Measurements from ENCODE around the gene SUV39H2. TPM values are rescaled to one million over a fixed set of nuclear protein-coding genes. Genes with fewer than 3 reads are reported as not detected.
A peak's percentile ranks its signal among the peaks of the same experiment; 100 is the strongest.

Gene SUV39H2
- total RNA-seq, 1 experiment from 2014 or later, result 21.9 TPM

DNA sequence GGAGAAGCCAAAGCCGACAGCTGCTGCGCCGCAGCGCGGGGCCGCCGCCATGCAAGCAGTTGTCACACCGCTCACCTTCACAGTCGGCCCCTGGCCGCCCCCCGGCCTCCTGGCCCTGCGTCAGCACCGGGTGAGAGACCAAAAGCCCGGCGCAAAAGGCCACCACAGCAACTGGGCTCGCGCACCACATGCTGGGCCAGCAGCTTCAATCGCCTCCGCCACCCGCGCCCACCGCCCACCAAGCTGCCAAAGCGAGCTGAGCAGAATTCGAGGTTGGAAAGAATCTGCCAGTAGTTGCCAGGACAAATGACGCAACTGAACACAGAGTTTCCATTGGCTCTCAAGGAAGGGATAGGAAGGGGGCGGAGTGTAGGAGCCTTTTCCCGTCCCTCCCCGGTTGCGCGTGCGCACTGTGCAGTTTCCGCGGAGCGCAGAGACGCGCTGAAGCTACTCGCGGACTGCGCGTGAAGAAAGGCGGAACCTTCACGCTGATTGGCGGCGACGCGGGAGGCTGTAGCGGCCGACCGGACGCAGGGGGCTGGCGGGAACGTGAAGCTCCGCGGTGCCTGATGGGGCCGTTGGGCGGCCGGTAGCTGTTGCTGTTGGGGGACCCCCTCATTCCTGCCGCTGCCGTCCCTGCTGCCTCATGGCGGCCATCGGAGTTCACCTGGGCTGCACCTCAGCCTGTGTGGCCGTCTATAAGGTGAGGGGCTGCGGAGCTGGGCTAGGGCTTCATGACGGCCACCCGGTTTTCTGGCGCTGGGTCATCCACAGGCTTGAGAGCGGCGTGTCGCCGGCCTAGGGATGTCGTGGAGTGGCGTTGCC lies 40.7 kb upstream of the SUV39H2 start, which contains the start of the genes CDNF, HSPA14 and MSANTD7:
Gene CDNF, minus strand, starts transcription at position 281 of the 825 bp plus-strand sequence. Its CDS starts 91 bp downstream, at position 190.
Gene HSPA14, plus strand, starts transcription at position 550 of the 825 bp plus-strand sequence. Its CDS starts 97 bp downstream, at position 647.
Gene MSANTD7, plus strand, starts transcription at position 550 of the 825 bp plus-strand sequence. CDS start 3,979 bp downstream, outside the sequence.
- intact Hi-C loops (cut with micrococcal nuclease; ENCODE audit: unreplicated experiment) (no loop called here), in situ Hi-C loops (cut with HindIII; ENCODE audit: low pct_unique_long_range_greater_than_20kb, low sequenced_read_pairs) (no loop called here)
- Histone ChIP-seq H3K27ac (ENCODE audit: low read length) (peak within 1 kb of the TSS; percentile 86), H3K27me3 (ENCODE audit: control insufficient read depth, insufficient read depth, low read length) (no peaks in the 10 kb centered on the region), H3K36me3 (ENCODE audit: control insufficient read depth, insufficient read depth, low read length) (peaks cover 24% of the 10 kb centered on the region), H3K4me1 (ENCODE audit: control insufficient read depth, insufficient read depth, low read length) (no peaks in the 10 kb centered on the region; the same call in 1 of the 2 replicates), H3K9me3 (ENCODE audit: control insufficient read depth, insufficient read depth, low read depth, low read length) (no peaks in the 10 kb centered on the region), H3K4me3 (ENCODE audit: low read depth in 2 of 2, low read length in 2 of 2) (peak within 1 kb of the TSS; percentile 79 to 94)
- ChIA-PET POLR2A (interaction anchor here (0.5 to 0.6 kb wide), 3 partner anchors 46 to 492 kb away, joined by 5 to 12 read pairs (median 5); no protein-coding TSS in a partner anchor), CTCF (interaction anchor here (0.5 kb wide), 1 partner anchor 1061 kb away, joined by 7 read pairs; no protein-coding TSS in a partner anchor)
- peak; percentile 95 for DNase-seq (ENCODE audit: low read depth, low spot score)
- TF ChIP-seq, protein P1, sequence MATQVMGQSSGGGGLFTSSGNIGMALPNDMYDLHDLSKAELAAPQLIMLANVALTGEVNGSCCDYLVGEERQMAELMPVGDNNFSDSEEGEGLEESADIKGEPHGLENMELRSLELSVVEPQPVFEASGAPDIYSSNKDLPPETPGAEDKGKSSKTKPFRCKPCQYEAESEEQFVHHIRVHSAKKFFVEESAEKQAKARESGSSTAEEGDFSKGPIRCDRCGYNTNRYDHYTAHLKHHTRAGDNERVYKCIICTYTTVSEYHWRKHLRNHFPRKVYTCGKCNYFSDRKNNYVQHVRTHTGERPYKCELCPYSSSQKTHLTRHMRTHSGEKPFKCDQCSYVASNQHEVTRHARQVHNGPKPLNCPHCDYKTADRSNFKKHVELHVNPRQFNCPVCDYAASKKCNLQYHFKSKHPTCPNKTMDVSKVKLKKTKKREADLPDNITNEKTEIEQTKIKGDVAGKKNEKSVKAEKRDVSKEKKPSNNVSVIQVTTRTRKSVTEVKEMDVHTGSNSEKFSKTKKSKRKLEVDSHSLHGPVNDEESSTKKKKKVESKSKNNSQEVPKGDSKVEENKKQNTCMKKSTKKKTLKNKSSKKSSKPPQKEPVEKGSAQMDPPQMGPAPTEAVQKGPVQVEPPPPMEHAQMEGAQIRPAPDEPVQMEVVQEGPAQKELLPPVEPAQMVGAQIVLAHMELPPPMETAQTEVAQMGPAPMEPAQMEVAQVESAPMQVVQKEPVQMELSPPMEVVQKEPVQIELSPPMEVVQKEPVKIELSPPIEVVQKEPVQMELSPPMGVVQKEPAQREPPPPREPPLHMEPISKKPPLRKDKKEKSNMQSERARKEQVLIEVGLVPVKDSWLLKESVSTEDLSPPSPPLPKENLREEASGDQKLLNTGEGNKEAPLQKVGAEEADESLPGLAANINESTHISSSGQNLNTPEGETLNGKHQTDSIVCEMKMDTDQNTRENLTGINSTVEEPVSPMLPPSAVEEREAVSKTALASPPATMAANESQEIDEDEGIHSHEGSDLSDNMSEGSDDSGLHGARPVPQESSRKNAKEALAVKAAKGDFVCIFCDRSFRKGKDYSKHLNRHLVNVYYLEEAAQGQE (IDR thresholded peaks at IDR 0.05; ENCODE audit: insufficient read depth in 1 of 2, low read depth in 2 of 2, low read length in 1 of 2), result 0 out of 4 replicates have a peak, but pooled peaks of 1 of the 2 experiments have one; percentile 34
- TF ChIP-seq SIN3A (IDR thresholded peaks at IDR 0.05; ENCODE audit: borderline replicate concordance, insufficient read depth, low read depth, low read length) (peak; percentile 47; the same call in 1 of the 2 replicates), POLR2AphosphoS5 (IDR thresholded peaks at IDR 0.05; ENCODE audit: low read depth, low read length) (peak; percentile 67), TCF7L2 (IDR thresholded peaks at IDR 0.05; ENCODE audit: low read depth, low read length) (no peak)
- TF ChIP-seq, protein P2, sequence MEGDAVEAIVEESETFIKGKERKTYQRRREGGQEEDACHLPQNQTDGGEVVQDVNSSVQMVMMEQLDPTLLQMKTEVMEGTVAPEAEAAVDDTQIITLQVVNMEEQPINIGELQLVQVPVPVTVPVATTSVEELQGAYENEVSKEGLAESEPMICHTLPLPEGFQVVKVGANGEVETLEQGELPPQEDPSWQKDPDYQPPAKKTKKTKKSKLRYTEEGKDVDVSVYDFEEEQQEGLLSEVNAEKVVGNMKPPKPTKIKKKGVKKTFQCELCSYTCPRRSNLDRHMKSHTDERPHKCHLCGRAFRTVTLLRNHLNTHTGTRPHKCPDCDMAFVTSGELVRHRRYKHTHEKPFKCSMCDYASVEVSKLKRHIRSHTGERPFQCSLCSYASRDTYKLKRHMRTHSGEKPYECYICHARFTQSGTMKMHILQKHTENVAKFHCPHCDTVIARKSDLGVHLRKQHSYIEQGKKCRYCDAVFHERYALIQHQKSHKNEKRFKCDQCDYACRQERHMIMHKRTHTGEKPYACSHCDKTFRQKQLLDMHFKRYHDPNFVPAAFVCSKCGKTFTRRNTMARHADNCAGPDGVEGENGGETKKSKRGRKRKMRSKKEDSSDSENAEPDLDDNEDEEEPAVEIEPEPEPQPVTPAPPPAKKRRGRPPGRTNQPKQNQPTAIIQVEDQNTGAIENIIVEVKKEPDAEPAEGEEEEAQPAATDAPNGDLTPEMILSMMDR (IDR thresholded peaks at IDR 0.05), result no peak
- peak; percentile 99 for ATAC-seq
- BruUV-seq (replicated peaks), result no TSS peak

DNA sequence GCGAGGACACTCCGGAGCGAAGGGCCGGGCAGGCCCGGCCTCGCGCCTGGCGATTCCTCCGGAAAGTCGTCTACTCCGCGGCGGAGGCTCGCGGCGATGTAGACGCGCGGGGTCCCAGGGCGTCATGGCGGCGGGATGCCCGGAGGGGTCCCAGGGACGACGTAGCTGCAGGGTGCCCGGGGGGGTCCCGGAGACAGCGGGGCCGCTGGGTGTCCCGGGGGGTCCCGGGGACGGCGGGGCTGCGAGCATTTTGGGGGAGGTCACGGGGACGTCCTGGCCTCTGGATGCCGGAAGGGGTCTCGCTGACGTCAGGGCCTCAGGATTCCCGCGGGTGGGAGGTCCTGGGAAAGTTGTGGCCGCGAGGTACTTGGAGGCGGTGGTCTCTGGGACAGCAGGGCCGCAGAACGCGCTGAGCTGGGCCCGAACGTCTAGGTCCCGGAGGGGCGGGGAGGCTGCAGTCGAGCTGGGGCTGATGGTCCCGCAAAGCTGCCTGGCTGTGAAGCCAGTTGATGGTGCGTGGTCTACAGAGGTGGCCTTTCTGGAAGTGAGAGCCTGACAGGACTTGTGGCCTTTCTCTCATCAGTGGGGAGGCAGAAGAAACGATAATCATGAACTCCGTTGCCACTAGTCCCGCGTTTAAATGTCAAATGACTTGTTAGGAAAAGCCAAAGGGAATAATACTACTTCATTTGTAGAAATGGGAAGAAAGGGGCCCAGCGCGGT lies 39.9 kb upstream of the SUV39H2 start:
- Histone ChIP-seq H3K9me3 (ENCODE audit: control insufficient read depth, insufficient read depth, low read depth, low read length) (no peaks in the 10 kb centered on the region), H3K27ac (ENCODE audit: low read length) (peak overlapping the region; percentile 86), H3K4me3 (ENCODE audit: low read depth in 2 of 2, low read length in 2 of 2) (peak overlapping the region; percentile 79 to 94), H3K4me1 (ENCODE audit: control insufficient read depth, insufficient read depth, low read length) (no peaks in the 10 kb centered on the region; the same call in 1 of the 2 replicates), H3K36me3 (ENCODE audit: control insufficient read depth, insufficient read depth, low read length) (peaks cover 27% of the 10 kb centered on the region), H3K27me3 (ENCODE audit: control insufficient read depth, insufficient read depth, low read length) (no peaks in the 10 kb centered on the region)
- DNase-seq (ENCODE audit: low read depth, low spot score), result no peak
- in situ Hi-C loops (cut with HindIII; ENCODE audit: low pct_unique_long_range_greater_than_20kb, low sequenced_read_pairs) (no loop called here), intact Hi-C loops (cut with micrococcal nuclease; ENCODE audit: unreplicated experiment) (no loop called here)
- CTCF ChIA-PET, result no interaction called here
- TF ChIP-seq, protein P2 (IDR thresholded peaks at IDR 0.05), result no peak
- TF ChIP-seq, protein P1 (IDR thresholded peaks at IDR 0.05; ENCODE audit: insufficient read depth in 1 of 2, low read depth in 2 of 2, low read length in 1 of 2), result no peak
- no peak for TF ChIP-seq TCF7L2 (IDR thresholded peaks at IDR 0.05; ENCODE audit: low read depth, low read length)
- TF ChIP-seq SIN3A (IDR thresholded peaks at IDR 0.05; ENCODE audit: borderline replicate concordance, insufficient read depth, low read depth, low read length), result no peak; the same call in 1 of the 2 replicates
- no peak for TF ChIP-seq POLR2AphosphoS5 (IDR thresholded peaks at IDR 0.05; ENCODE audit: low read depth, low read length)
- ATAC-seq, result peak; percentile 7
- POLR2A ChIA-PET, result interaction anchor here (0.6 kb wide), 1 partner anchor 491 kb away, joined by 5 read pairs; no protein-coding TSS in a partner anchor
- BruUV-seq (replicated peaks), result no TSS peak

Data from Panc1 (cell line).